OCI-M2 (cell line): ENCODE results near the gene NPTXR.
"Not testable (repeated sequence)": the region's sequence is repeated elsewhere in the genome, so short reads cannot be mapped to it uniquely, and the experiment has no call there.

Experiments
- DNase-seq: peaks from one replicate; lab custom pipeline; 2025; ENCODE audit not compliant: unreplicated experiment; lab: John Stamatoyannopoulos, UW

Gene NPTXR

DNA sequence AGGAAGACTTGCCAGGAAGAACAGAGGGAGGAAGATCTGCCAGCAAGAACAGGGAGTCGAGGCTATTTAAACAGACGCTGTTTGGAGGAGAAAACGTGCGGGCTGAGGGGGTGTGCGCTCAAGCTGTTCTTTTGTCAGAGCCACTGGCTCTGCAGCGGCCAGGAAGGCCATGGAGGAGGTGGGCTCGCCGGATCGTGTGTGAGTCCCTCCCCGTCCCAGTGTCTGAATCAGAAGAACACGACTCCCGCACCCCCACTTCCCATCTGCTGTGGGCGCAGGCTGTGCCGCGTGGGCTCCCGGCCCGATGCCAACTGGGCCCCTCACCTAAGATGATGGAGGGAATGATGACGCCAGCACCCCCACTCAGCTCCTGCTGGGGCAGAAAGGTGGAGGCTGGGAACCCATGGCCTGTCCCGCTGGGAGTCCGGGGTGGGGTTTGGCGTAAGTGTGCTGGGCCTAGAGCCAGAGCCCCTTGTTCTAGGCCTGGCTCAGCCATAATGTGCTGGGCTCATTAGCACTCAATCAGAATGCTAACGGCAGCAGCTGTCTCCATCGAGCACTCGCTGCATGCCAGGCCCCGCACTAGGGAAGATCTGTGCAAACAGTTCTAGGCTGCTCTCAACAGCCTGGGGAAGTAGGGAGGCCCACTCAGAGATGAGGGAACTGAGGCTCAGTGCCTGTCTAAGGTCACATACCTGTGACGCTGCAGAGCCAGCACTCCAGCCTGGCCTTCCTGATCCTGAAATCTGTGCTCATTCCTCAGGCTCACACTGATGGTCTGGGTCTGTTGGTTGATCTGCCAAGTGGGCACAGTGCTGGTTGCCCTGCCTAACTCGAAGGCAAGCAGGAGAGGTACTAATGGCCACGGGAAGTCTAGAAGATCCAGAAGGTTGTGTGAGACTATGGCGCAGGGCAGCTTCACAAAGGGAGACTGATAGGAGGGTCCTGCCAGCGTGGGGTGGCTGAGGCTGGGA lies 11.5 kb downstream of the NPTXR start:
- no peak for DNase-seq

DNA sequence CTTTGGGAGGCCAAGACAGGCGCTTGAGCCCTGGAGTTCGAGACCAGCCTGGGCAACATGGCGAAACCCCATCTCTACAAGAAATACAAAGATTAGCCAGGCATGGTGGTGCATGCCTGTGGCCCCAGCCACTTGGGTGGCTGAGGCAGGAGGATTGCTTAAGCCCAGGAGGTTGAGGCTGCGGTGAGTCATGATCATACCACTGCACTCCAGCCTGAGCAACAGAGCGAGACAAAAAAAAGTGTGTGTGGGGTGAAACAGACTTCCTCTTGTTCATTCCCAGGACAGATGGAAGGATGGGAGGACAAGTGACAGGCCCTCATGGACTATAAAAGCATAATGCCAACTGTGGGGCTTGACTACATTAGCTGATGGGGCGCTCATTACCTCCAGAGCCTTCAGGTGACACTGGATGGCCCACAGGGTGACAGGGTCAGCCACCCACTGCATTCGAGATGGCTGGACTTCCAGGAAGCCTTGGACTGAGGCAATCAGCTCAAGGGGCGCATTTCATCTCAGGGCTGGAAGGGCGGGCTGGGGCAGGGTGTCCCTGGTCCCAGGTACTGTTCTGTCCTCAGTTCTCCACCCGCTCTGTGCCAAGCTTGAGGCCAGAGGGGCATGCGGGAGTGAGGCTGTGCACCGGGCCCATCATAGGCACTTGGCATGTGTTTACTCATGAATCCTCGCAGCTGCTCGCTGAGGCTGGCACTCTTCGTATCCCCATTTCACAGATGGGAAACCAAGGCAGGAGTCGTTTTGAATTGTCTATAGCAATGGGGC lies 12.5 kb downstream of the NPTXR start:
- no peak for DNase-seq

DNA sequence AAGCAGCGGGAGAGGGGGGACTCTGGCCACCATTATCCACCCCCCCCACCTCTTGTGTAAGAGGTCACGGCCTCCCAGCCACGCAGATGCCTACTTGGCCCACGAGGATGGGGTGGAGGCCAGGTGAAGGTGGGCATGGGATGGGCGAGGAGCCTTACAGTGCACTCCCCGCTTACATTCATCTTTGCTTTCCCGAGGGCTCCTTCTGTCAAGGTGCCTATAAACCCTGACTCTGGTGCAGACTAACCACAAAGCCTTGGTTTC lies 13.1 kb downstream of the NPTXR start:
- no peak for DNase-seq

DNA sequence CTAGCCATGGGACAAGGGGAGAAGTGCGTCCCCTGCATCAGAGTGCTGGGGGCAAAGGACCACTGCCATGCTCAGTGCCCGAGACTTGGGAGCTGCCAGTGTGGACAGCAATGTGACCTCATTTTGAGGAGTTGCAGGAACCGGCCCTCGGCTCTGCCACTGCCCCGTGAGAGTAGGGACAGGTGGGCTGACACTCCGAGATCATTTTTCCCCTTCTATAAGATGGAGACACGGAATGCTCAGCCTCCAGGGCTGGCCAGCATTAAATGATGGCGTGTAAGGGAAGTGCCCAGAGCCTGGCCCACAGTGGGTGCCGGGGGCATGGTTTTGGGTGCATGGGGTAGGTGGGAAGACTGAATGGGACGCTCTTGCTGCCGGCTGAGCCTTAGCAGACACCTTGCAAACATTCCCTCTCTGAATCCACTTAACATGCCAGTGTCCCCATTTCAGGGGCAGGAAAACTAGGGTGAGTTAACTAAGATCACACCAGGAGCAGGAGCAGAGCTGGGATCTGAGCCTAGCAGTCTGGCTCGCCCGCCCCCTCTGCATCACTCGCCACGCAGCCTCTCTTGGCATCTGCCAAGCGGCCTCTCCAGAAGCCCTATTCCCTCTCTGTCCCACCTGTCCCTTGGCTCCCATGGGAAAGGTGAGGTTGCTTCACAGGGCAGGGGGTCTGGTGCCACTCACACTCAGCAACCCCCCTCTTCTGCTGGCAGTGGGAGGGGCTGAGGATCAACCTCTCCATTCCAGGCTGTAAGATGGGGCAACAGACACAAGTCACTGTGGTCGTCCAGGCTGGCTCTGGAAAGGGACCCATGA lies 13.6 kb downstream of the NPTXR start:
- no peak for DNase-seq

DNA sequence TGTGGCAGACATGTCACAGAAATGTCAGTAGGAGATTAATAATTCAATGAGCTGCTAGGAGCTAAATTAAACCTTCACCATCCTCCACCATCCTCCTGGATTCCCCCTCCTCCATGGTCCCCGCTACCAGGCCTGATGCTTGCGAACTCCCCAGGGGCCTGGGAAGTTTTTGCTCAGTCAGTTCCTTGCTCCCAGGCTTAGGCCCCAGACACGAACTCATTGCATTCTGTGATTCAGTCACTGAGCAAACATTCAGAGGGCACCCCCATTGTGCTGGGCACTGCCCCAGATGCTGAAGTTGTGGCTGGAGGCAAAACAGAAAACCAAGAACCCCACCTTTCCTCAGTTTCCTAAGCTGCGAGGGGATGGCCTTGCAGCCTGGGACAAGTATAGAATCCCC lies 14.3 kb downstream of the NPTXR start:
- DNase-seq = no peak

DNA sequence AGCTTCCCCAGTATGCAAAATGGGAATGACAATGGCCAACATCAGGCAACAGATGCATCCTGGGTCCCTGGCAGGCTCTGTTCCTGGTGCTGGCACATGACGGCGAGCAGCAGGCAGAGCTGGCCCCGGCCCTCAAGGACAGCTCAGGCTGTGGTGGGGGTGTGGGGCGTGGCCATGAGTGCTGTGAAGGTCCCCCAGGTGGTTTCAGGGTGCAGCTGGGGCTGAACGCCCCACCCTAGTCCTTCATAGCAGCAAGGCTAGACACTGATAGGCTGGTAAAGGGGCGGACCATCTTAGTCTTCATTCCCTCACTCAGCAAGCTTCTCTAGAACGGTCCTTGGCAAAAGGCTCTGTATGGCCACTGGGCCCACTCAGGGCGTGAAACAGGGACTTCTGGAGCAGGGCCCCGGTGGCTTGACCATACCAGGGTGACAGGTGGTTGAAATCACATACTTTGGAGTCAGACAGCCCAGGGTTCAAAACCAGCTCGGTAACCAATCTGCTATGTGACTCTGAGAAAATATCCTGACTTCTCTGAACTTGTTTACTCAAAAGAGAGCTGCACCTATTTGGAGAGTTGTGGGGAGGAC lies 15.1 kb downstream of the NPTXR start:
- DNase-seq = no peak

DNA sequence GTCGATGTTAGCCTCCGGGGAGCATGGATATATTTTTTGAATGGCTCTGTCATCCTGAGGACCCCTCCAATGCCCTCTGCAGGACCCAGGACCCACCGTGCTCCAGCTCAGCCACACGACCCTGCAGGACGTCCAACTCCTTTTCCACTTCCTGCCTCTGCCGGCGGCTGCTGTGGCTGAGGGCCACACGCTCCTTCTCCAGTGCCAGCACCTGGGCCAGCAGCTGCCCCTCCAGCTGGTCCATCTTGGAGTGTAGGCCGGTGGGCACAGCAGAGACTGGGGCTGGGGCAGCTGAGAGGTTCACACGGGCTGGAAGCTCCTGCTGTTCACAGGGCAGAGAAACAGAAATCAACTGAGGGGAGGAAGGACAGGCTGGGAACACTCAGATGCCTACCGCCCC lies 15.6 kb downstream of the NPTXR start:
- DNase-seq = no peak

DNA sequence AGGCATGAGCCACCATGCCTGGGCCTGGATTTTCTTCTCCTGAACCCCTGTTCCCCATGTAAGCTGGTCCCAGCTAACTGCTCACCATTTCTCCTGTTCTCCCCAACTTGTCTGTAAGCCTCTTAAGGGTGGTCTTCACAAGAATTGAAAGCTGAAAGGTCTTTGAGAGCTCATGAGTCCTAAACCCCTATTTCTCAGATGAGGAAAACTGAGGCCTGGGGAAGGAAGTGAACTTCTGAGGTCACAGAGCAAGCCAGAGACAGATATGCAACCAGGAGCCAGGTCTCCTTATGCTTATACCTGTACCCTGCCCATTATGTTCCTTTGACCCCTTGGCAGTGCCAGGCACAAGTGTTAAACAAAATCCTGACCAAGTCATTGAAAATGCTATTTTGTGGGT lies 16.3 kb downstream of the NPTXR start:
- DNase-seq = no peak

DNA sequence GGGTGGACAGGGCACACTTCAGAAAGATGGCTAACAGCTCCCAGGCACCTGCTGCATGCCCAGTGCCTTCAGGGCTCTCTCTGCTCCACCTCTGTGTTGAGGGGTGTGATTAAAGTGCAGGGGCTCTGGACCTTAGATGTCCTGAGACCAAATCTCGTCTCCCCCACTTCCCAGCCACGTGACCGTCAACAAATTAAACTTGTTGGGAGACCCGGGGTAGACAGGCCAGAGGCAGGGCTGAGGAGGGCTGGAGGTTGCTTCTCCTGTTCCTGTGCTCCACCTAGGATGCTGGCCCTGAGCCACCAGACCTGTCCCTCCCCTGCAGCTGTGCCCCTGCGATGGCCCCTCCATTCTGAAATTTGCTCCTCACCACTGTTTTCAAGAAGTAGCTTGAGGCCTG lies 17.0 kb downstream of the NPTXR start:
- no peak for DNase-seq

DNA sequence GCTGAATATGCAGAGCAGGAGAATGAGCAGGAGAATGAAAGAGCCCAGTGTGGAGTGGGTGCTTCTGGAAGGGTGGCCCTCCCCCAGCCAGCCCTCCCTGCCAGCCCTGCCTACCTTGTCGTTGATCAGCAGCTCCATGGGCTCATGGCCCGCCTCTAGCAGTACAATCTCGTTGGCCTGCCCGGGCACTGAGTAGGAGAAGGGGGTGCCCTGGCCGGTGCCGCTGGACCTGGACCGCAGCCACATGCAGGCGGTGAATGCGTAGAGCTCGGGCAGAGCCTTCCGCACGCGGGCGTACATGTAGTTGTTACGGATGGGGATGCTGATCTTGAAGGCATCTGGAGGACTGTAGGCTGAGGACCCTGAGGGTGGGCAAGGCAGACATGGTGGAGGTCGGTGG lies 17.4 kb downstream of the NPTXR start:
- DNase-seq = no peak

DNA sequence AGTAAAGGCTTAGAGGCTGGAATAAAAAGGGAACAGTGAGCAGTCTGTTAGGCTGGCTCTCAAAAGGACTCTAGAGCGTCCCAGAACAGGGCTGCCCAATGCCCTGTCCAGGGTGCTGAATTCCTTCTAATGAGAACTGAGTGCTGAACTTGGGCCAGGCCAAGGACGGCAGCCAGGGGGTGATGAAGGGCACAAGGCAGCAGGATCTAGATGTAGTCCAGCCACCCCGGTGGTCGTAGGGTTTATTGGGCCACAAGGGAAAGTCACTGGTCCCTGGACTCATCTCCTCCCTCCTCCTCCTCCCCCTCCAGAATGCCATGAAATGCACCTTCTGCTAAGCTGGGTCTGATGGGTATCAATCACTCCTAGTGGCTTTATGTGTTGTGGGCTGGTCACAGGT lies 19.2 kb downstream of the NPTXR start:
- DNase-seq = peak; percentile 42

DNA sequence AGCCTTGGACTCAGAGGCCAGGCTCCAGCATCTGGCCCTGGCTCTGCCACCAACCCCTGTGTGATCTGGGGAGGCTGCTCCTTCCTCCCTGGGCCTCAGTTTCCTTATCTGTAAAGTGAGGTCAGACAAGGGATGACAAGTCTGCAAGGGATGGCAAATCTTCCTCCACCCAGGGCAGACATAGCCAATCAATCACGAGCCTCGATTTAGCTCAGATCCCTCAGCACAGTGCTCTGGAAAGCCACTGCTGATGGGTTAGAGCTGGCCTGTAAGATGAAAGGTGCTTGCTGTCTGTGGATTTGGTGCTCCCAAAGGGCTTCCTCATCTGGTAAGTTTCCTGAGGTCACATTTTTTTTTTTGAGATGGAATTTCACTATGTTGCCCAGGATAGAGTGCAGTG lies 20.2 kb downstream of the NPTXR start:
- no peak for DNase-seq

DNA sequence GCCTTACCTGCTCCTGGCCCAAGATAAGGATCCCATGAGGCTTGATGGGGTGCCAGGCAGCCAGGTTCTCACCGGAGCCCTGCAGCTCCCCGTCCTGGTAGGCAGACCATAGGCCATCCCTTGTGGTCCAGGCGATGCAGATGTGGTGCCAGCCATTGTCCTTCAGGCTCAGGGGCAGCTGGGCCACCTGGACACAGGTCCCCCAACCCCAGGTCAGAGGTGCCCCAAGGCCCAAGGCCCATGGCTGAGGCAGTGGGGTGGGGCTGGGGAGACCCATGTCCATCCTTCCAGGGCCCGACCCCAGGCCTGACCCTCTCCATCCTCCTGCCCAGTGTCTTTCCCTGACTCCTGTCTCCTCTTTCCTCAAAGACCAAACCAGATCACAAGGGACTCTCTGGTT lies 20.8 kb downstream of the NPTXR start:
- DNase-seq = no peak

DNA sequence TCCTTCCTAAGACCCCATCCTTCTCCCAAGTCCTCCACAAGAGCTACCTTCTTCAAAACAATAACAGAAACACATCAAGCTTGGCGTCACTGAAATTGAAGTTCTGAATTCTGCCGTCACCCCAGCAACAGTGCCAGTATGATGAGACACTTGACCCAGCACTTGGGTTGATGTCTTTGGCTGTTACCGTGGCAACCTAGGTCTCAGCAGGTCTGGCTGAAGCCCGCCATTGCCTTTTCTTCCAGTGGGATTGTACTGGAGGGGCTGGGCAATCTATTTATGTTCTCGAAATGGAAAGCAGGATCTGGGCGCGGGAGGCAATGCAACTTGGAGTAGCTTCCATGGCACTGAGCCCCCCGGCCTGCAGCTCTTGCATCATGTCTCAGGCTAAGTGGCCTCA lies 23.8 kb downstream of the NPTXR start:
- DNase-seq = no peak

DNA sequence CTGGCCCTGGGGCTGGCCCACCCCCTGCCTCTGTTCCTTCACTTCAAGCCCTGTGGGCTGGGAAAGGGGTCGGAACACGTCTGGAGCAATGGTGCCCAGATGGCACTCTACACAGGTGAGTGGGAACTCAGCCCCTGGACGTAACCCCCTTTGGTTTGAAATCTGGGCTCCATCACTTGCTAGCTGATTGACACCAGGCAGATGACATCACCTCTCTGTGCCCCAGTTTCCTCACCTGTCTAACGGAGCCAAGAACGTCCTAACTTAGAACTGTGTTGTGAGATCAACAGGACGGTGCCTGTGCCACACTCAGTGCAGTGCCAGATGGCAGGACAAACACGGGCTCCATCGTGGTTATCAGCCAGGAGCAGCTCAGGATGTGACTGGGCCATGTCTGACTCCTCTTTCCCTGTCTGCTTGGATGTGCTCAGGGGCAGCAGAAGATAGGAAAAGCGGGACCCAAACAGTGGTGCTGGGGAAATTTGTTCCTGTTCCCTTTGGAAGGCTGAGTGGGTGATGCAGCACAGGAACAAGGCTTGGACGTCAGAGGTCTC lies 24.4 kb downstream of the NPTXR start:
- no peak for DNase-seq

DNA sequence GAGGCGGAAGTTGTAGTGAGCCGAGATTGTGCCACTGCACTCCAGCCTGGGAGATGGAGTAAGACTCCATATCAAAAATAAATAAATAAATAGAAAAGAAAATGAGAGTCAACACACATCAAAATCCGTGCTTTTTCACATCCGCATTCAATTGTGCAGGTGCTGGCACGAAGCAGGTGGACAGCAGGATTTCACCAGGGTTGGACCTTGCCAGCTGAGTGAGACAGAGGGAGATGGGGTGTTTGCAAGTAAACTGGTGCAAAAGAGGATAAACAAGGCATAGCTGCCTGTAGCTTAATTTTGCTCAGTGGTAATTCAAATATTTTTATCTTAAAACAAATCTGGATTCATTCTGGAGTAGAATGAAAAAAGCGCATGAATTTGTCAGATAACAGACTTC lies 26.6 kb downstream of the NPTXR start:
- no peak for DNase-seq

DNA sequence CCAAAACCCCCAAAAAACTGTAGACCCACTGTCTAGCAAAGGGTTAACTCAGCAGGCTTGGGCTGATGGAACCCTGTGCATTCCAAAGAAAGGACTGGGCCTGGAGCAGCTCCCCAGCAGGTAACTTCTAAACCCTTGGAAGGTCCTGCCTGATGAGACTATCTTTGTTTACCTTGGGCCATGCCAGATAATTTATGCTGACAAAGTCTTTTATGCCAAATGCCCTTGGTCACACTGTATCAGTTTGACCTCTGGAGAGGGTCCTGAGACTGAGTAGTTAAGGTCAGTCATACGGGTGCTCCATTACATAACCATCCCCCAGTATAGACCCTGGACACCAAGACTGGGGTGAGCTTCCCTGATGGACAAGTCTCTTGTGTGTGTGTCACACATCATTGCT lies 28.0 kb downstream of the NPTXR start:
- DNase-seq = no peak

DNA sequence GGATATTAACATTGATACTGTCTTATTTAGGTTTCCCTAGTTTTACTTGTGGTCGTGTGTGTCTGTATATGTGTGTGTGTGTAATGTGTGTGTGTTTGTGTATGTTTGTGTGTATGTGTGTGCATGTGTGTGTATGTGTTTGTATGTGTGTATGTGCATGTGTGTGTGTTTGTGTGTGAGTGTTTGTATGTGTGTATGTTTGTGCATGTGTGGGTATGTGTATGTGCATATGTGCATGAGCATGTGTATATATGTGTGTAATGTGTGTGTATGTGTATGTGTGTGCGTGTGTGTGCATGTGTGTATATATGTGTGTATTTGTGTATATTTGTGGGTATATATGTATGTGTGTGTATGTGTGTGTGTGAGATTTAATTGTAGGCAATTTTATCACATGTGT lies 32.6 kb downstream of the NPTXR start:
- DNase-seq = no peak

DNA sequence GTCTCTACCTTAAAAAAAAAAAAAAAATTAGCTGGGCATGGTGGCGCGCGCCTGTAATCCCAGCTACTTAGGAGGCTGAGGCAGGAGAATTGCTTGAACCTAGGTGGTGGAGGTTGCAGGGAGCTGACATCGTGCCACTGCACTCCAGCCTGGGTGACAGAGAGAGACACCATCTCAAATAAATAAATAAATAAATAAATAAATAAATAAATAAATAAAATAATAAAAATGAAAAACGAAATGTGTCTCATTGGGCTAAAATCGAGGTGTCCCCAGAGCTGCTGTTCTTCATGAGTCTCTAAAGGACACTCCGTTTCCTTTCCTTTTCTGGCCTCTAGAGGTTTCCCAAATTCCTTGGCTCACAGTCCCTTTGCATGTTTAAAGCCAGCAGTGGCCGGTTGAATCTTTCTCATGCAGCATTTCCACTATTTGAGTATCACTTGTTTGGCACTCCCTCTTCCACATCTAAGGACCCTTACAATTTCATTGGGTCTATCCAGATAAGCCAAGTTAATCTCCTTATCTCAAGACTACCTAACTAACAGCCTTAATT lies 38.7 kb downstream of the NPTXR start:
- DNase-seq = not testable (repeated sequence)

DNA sequence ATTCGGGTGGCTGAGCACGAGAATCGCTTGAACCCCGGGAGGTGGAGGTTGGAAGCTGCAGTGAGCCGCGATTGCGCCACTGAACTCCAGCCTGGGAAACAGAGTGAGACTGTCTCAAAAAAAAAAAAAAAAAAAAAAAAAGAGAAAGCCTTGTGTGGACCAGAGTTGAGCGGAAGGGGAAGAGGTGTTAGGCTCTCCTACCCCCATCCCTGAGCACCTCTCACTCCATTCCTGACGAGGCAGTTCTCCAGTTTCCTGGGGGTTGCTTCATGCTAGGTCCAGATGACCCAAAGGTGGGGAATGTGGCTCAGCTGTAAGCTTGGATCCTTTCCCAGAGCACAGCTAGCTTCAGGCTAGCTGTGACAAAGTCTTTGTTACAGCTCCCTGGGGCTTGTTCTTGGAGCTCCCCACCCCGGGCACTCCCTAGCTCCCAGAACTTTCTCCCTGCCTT lies 41.1 kb downstream of the NPTXR start:
- no peak for DNase-seq
